Astrocyte (in vitro differentiated cells and primary cell): Measurements from ENCODE around the gene TUT4. TPM values are rescaled to one million over a fixed set of nuclear protein-coding genes. Genes with fewer than 3 reads are reported as not detected.
A peak's percentile ranks its signal among the peaks of the same experiment; 100 is the strongest.

Experiments used
- DNase-seq: peaks from one replicate; pipeline ENCODE4 v3.0.0-alpha.2; 2010; ENCODE audit warnings: low read depth
- FAIRE-seq: peaks from 2 replicates; lab custom pipeline; 2011; peaks lifted over from hg19 to GRCh38; lab: Jason Lieb, UNC
- H2AFZ ChIP-seq: 2 replicates; pipeline ENCODE4 v1.6.0; 2012; ENCODE audit warnings: low read depth, low read length, inconsistent platforms
- H3K27ac ChIP-seq: 2 replicates; pipeline ENCODE4 v1.5.1; 2011; ENCODE audit warnings: low read depth, low read length, inconsistent platforms
- H3K27me3 ChIP-seq: 2 replicates; pipeline ENCODE4 v1.6.0; 2011; ENCODE audit warnings: low read length, inconsistent platforms; ENCODE audit not compliant: insufficient read depth
- H3K36me3 ChIP-seq: 2 replicates; pipeline ENCODE4 v1.5.1; 2011; ENCODE audit warnings: low read length, inconsistent platforms; ENCODE audit not compliant: insufficient read depth
- H3K4me1 ChIP-seq: 2 replicates; pipeline ENCODE4 v1.5.1; 2011; ENCODE audit warnings: low read length, inconsistent platforms; ENCODE audit not compliant: insufficient read depth
- H3K4me2 ChIP-seq: 2 replicates; pipeline ENCODE4 v1.6.0; 2012; ENCODE audit warnings: low read length, inconsistent platforms
- H3K4me3 ChIP-seq: 2 replicates; pipeline ENCODE4 v1.5.1; 2011; ENCODE audit warnings: low read depth, mild to moderate bottlenecking, low read length, inconsistent platforms; ENCODE audit not compliant: insufficient read depth
- H3K79me2 ChIP-seq: 2 replicates; pipeline ENCODE4 v1.6.0; 2012; ENCODE audit warnings: mild to moderate bottlenecking, low read length, inconsistent platforms; ENCODE audit not compliant: insufficient read depth
- H3K9ac ChIP-seq: 2 replicates; pipeline ENCODE4 v1.6.0; 2012; ENCODE audit warnings: mild to moderate bottlenecking, low read length, inconsistent platforms
- H3K9me3 ChIP-seq: 2 replicates; pipeline ENCODE4 v1.5.1; 2012; ENCODE audit warnings: low read depth, mild to moderate bottlenecking, low read length, inconsistent platforms; ENCODE audit not compliant: insufficient read depth
- H4K20me1 ChIP-seq: 2 replicates; pipeline ENCODE4 v1.6.0; 2012; ENCODE audit warnings: low read length, inconsistent platforms; ENCODE audit not compliant: insufficient read depth
- H3K27ac Mint-ChIP-seq: one replicate; pipeline ENCODE4 v1.8.0; 2021; ENCODE audit warnings: mild to moderate bottlenecking, mixed read lengths; ENCODE audit not compliant: unreplicated experiment
- H3K27me3 Mint-ChIP-seq: one replicate; pipeline ENCODE4 v1.8.0; 2021; ENCODE audit warnings: low read depth, mixed read lengths; ENCODE audit not compliant: unreplicated experiment
- H3K36me3 Mint-ChIP-seq: one replicate; pipeline ENCODE4 v1.8.0; 2021; ENCODE audit warnings: low read depth, mixed read lengths; ENCODE audit not compliant: unreplicated experiment
- H3K4me1 Mint-ChIP-seq: one replicate; pipeline ENCODE4 v1.8.0; 2021; ENCODE audit warnings: low read depth, mixed read lengths; ENCODE audit not compliant: unreplicated experiment
- H3K4me3 Mint-ChIP-seq: one replicate; pipeline ENCODE4 v1.8.0; 2021; ENCODE audit warnings: mild to moderate bottlenecking, moderate library complexity, mixed read lengths; ENCODE audit not compliant: unreplicated experiment
- H3K9me3 Mint-ChIP-seq: one replicate; pipeline ENCODE4 v1.8.0; 2021; ENCODE audit warnings: mild to moderate bottlenecking, mixed read lengths; ENCODE audit not compliant: unreplicated experiment
- CTCF ChIP-seq: IDR thresholded peaks from 2 replicates; pipeline ENCODE4 v1.5.1; 2011; ENCODE audit warnings: low read depth, mild to moderate bottlenecking, inconsistent platforms, low read length, moderate library complexity; ENCODE audit not compliant: insufficient read depth
- EZH2 ChIP-seq: IDR thresholded peaks from 2 replicates; pipeline ENCODE4 v1.6.1; 2012; ENCODE audit warnings: mild to moderate bottlenecking, low read length, inconsistent platforms; ENCODE audit not compliant: insufficient read depth
- total RNA-seq: library from RNA; stranded (reverse); gene quantifications from 2 replicates; pipeline ENCODE4 v1.2.1, GENCODE V29; 2021

Gene TUT4
- total RNA-seq, 1 donor from 2014 or later: 47.0 TPM

DNA sequence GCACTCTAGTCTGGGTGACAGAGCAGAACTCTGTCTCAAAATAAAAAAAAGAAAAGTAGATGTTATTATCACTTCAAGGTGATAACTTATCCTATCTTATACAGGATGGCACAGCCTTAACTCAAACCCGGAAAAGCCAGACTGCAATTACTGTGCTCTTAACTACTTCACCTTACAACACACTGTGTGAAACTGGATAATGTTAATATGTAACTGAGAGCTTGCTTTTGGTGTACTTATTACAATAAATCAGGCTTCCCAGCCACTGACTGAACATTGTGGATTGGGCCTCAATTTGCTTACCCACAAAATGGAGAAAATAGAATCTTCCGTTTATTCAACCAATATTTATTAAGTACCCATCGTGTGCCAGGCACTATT is 150.0 kb downstream of the TUT4 start:
- Histone ChIP-seq H2AFZ (no peak overlapping the region), H3K27ac (no peak overlapping the region), H3K4me3 (peak overlapping the region; percentile 99), H3K9ac (peak overlapping the region; percentile 97), H4K20me1 (no peaks in the 10 kb centered on the region), H3K27me3 (no peaks in the 10 kb centered on the region), H3K4me2 (peak overlapping the region; percentile 92), H3K79me2 (peaks cover 45% of the 10 kb centered on the region), H3K9me3 (no peaks in the 10 kb centered on the region), H3K4me1 (peaks cover 14% of the 10 kb centered on the region), H3K36me3 (peaks cover 4% of the 10 kb centered on the region)
- Mint-ChIP-seq H3K27me3 (no peaks in the 10 kb centered on the region), H3K9me3 (no peaks in the 10 kb centered on the region), H3K4me1 (peaks cover 7% of the 10 kb centered on the region), H3K4me3 (peak overlapping the region; percentile 100), H3K27ac (no peak overlapping the region), H3K36me3 (peaks cover 3% of the 10 kb centered on the region)
- TF ChIP-seq CTCF (no peak), EZH2 (no peak)
- FAIRE-seq (no peak), DNase-seq (no peak)

GRCh38 chr1:52400131-52400530 is 152.8 kb downstream of the TUT4 start:
- Mint-ChIP-seq H3K36me3 (no peaks in the 10 kb centered on the region), H3K27me3 (no peaks in the 10 kb centered on the region), H3K4me1 (peaks cover 5% of the 10 kb centered on the region), H3K9me3 (no peaks in the 10 kb centered on the region), H3K4me3 (no peak overlapping the region), H3K27ac (no peak overlapping the region)
- Histone ChIP-seq H3K9me3 (no peaks in the 10 kb centered on the region), H3K79me2 (peaks cover 23% of the 10 kb centered on the region), H3K4me3 (no peak overlapping the region), H3K4me2 (no peak overlapping the region), H3K36me3 (peaks cover 4% of the 10 kb centered on the region), H2AFZ (no peak overlapping the region), H3K4me1 (peaks cover 9% of the 10 kb centered on the region), H3K27ac (no peak overlapping the region), H3K9ac (no peak overlapping the region), H3K27me3 (no peaks in the 10 kb centered on the region), H4K20me1 (no peaks in the 10 kb centered on the region)
- no peak for DNase-seq
- no peak for TF ChIP-seq CTCF
- no peak for TF ChIP-seq EZH2
- no peak for FAIRE-seq

DNA sequence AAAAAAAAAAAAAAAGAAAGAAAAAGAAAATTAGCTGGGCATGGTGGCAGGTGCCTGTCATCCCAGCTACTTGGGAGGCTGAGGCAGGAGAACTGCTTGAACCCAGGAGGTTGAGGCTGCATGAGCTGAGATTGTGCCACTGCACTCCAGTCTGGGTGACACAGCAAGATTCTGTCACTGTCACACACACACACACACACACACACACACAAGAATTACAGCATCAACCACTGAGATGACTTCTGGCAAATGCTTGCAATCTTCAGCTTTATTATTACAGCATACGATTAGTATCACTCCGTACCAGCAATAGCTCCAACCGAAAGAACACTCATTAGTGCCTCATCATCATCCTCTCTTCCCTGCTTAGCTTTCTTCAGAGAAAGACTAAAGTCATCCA is 153.3 kb downstream of the TUT4 start:
- no peaks in the 10 kb centered on the region for H4K20me1 ChIP-seq
- H3K36me3 Mint-ChIP-seq: no peaks in the 10 kb centered on the region
- FAIRE-seq (no peak), DNase-seq (no peak)
- peaks cover 8% of the 10 kb centered on the region for H3K4me1 ChIP-seq
- H3K36me3 ChIP-seq: peaks cover 4% of the 10 kb centered on the region
- H3K4me3 ChIP-seq: no peak overlapping the region
- peaks cover 5% of the 10 kb centered on the region for H3K4me1 Mint-ChIP-seq
- H3K27me3 Mint-ChIP-seq: no peaks in the 10 kb centered on the region
- no peak overlapping the region for H2AFZ ChIP-seq
- no peak overlapping the region for H3K4me3 Mint-ChIP-seq
- H3K27ac Mint-ChIP-seq: no peak overlapping the region
- no peak overlapping the region for H3K27ac ChIP-seq
- no peak overlapping the region for H3K9ac ChIP-seq
- H3K9me3 ChIP-seq: no peaks in the 10 kb centered on the region
- no peak overlapping the region for H3K4me2 ChIP-seq
- no peaks in the 10 kb centered on the region for H3K27me3 ChIP-seq
- H3K9me3 Mint-ChIP-seq: no peaks in the 10 kb centered on the region
- H3K79me2 ChIP-seq: peaks cover 18% of the 10 kb centered on the region
- TF ChIP-seq EZH2 (no peak), CTCF (no peak)
